Activated naive CD8-positive, alpha-beta T cell treated with anti-CD3 and anti-CD28 coated beads, Interleukin-2, amount 50 U/mL, for 24 hours (primary cell): ENCODE measurements around the gene SMLR1.

Experiments
- ATAC-seq: fragments of 150-1000 bp; cut with Tn5 transposase; one replicate; pipeline ENCODE4 v1.10.0; 2021
- DNase-seq: peaks from one replicate; pipeline ENCODE4 v3.0.0; 2021
- H3K27ac Mint-ChIP-seq: one replicate; pipeline ENCODE4 v1.8.0; 2021; ENCODE audit warnings: mild to moderate bottlenecking, mixed read lengths
- H3K27me3 Mint-ChIP-seq: one replicate; pipeline ENCODE4 v1.8.0; 2021; ENCODE audit warnings: mixed read lengths
- H3K36me3 Mint-ChIP-seq: one replicate; pipeline ENCODE4 v1.8.0; 2021; ENCODE audit warnings: low read depth, mixed read lengths
- H3K4me1 Mint-ChIP-seq: one replicate; pipeline ENCODE4 v1.8.0; 2021; ENCODE audit warnings: mixed read lengths
- H3K4me3 Mint-ChIP-seq: one replicate; pipeline ENCODE4 v1.8.0; 2021; ENCODE audit warnings: mild to moderate bottlenecking, moderate library complexity, mixed read lengths
- H3K9me3 Mint-ChIP-seq: one replicate; pipeline ENCODE4 v1.8.0; 2021; ENCODE audit warnings: mixed read lengths

The SMLR1 gene

GRCh38 chr6:130885392-130886192 lies 58.4 kb downstream of the SMLR1 start:
- Mint-ChIP-seq H3K27ac (no peak overlapping the region), H3K27me3 (no peaks in the 10 kb centered on the region), H3K36me3 (peaks cover 3% of the 10 kb centered on the region), H3K4me1 (no peaks in the 10 kb centered on the region), H3K9me3 (no peaks in the 10 kb centered on the region), H3K4me3 (no peak overlapping the region)
- peak; percentile 70 for DNase-seq
- ATAC-seq, result peak; percentile 66
